AG10803 (cell line): Measurements from ENCODE around the gene ZNF142.

Experiments
- DNase-seq: peaks from one replicate; pipeline ENCODE4 v3.0.0; 2010; ENCODE audit warnings: low read depth
- H3K4me3 ChIP-seq: 2 replicates; pipeline ENCODE4 v1.5.1; 2011; ENCODE audit warnings: mild to moderate bottlenecking, low read length, control low read depth
- TF ChIP-seq, protein P1 (sequence below): conservative IDR thresholded peaks from 2 replicates; pipeline ENCODE4 v1.5.1; 2011; ENCODE audit warnings: mild to moderate bottlenecking, low read length, control low read depth, inconsistent platforms

The ZNF142 gene

DNA sequence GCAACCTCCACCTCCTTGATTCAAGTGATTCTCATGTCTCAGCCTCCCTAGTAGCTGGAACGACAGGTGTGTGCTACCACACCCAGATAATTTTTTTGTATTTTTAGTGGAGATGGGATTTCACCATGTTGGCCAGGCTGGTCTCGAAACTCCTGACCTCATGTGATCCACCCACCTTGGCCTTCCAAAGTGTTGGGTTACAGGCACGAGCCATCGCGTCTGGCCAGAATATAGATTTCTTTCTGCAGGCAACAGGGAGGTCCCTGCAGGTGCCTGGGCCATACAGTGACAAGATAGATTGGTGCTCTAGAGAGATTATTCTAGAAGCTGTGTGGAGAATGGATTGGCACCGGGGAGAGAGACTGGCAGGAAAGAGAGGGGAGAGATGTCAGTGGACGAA, 38.4 kb downstream of the ZNF142 start:
- no peak overlapping the region for H3K4me3 ChIP-seq
- DNase-seq: no peak
- TF ChIP-seq, protein P1, sequence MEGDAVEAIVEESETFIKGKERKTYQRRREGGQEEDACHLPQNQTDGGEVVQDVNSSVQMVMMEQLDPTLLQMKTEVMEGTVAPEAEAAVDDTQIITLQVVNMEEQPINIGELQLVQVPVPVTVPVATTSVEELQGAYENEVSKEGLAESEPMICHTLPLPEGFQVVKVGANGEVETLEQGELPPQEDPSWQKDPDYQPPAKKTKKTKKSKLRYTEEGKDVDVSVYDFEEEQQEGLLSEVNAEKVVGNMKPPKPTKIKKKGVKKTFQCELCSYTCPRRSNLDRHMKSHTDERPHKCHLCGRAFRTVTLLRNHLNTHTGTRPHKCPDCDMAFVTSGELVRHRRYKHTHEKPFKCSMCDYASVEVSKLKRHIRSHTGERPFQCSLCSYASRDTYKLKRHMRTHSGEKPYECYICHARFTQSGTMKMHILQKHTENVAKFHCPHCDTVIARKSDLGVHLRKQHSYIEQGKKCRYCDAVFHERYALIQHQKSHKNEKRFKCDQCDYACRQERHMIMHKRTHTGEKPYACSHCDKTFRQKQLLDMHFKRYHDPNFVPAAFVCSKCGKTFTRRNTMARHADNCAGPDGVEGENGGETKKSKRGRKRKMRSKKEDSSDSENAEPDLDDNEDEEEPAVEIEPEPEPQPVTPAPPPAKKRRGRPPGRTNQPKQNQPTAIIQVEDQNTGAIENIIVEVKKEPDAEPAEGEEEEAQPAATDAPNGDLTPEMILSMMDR: no peak

DNA sequence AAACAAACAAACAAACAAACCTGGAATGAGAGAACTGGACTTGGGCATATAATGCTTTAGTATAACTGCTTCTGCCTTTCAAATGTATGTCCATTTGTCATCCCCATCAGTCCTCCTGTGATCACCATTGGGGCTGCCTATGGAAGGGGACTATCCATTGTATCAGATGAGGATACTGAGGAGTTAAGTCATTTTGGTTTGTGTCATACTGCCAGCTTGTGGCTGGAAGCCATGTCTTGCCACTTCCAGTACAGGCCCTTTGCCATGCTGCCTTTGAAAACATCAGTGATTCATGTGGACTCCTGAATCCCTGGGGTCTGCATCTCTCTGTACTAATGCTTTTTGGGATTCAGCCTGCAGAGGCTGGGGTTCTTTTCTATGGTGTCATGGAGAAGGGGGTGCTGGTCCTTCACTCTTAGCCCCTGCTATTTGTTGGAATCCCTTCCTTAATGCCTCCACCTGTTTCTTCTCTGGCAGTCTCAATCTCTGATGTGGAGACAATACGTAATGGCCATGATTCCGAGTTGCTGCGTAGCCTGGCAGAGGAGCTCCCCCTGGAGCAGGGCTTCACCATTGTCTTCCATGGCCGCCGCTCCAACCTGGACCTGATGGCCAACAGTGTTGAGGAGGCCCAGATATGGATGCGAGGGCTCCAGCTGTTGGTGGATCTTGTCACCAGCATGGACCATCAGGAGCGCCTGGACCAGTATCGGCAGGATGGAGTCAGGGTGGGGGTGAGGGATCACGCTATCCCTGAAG, 41.1 kb downstream of the ZNF142 start:
- no peak for DNase-seq
- TF ChIP-seq, protein P1: no peak
- no peak overlapping the region for H3K4me3 ChIP-seq

GRCh38 chr2:218615868-218616315, 43.5 kb downstream of the ZNF142 start:
- TF ChIP-seq, protein P1: no peak

DNA sequence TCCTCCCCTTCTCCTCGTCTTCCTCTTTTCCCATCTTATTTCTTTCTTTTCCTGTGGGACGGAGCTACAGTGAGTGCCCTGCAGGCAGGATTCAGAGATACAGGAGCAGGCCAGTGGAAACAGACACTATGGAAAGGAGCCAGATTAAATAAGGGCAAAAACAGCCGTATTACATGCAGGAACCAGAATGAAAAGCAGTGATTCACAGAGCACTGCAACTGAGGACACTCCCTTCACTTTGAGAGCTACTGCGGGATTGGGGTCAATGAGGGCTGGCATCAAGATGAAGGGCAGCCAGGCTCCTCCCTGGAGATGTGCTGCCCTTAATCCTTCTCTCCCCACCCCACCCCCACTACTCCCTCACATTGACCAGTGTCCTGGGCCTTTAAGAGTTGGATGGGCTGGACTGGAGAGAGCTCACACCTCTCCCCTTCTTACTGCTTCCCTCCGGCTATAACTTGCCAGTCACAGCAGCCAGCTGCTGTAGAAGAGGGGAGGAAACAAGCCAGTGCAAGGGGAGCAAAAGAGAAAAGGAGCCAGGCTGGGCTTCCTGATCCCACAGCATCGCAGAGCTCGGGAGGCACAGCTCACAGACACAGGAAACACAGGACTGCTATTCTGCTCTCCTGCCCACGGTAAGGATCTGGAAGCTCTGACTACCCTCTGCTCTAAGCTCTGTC, 51.8 kb downstream of the ZNF142 start, which contains the start of gene PLCD4:
PLCD4 (plus strand) TSS at position 464 of the 680 bp plus-strand sequence. CDS start 7,841 bp downstream, outside the sequence.
- peak; percentile 64 for DNase-seq
- H3K4me3 ChIP-seq: peak within 1 kb of the TSS; percentile 33
- TF ChIP-seq, protein P1: peak; percentile 27; the same call in 1 of the 2 replicates

More at GRCh38 chr2:218615868-218616315, 43.5 kb downstream of the ZNF142 start:
- no peak for DNase-seq
- H3K4me3 ChIP-seq: no peak overlapping the region

DNA sequence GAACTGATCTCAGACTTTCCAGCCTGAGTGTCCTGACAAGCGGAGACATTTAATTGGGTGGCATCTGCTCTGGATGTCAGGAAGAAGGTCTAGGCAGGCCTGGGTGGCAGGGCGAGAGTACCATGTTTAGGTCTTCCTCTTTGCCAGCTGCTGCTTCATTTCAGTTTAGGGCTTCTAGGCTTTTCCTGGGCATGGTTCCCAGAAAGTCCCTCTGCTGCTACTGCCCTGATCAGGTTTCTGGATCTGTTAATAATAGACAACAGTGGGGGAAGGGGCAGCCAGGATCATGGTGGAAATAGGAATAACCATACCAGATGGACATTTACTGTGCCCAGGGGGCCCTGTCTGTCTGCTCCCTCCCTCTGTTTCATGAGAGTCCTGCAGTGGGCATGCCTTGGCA, 54.0 kb downstream of the ZNF142 start:
- H3K4me3 ChIP-seq: no peak overlapping the region
- TF ChIP-seq, protein P1: no peak
- DNase-seq: peak; percentile 46
